CD14-positive monocyte (primary cell): ENCODE measurements around the gene PITRM1. TPM values are rescaled to one million over a fixed set of nuclear protein-coding genes. Genes with fewer than 3 reads are reported as not detected.

Experiments used
- DNase-seq, 3 donors: peaks; one replicate each; pipeline ENCODE4 v3.0.0-alpha.2; 2011 to 2022
- H2AFZ ChIP-seq: 2 replicates; pipeline ENCODE4 v1.6.0; 2012; ENCODE audit warnings: mild to moderate bottlenecking, low read depth, low read length, inconsistent platforms; ENCODE audit not compliant: insufficient read depth, poor library complexity, severe bottlenecking
- H3K27ac ChIP-seq, 2 donors: 1 replicate in 1 of 2; 2 replicates in 1 of 2; pipeline ENCODE4 v1.5.1; 2012 to 2013; ENCODE audit warnings: low read length in 2 of 2, control low read depth in 1 of 2, inconsistent platforms in 1 of 2, low read depth in 1 of 2, mild to moderate bottlenecking in 1 of 2
- H3K27me3 ChIP-seq, 2 donors: one replicate each; pipeline versions ENCODE4 v1.6.0 to v1.6.1; 2011 to 2013; ENCODE audit warnings: low read length in 2 of 2; ENCODE audit not compliant: control insufficient read depth in 2 of 2, insufficient read depth in 2 of 2
- H3K36me3 ChIP-seq, 2 donors: replicated peaks in 1 of 2; 1 replicate in 1 of 2; 2 replicates in 1 of 2; pipeline versions ENCODE4 v1.5.1 to v1.6.1; 2012 to 2013; ENCODE audit warnings: low read length in 2 of 2, control low read depth in 1 of 2, inconsistent platforms in 1 of 2, mild to moderate bottlenecking in 1 of 2; ENCODE audit not compliant: insufficient read depth in 2 of 2, control insufficient read depth in 1 of 2
- H3K4me1 ChIP-seq, 2 donors: 1 replicate in 1 of 2; 2 replicates in 1 of 2; pipeline versions ENCODE4 v1.5.1 to v1.6.1; 2012 to 2013; ENCODE audit warnings: low read length in 2 of 2, control low read depth in 1 of 2, inconsistent platforms in 1 of 2, mild to moderate bottlenecking in 1 of 2, moderate library complexity in 1 of 2; ENCODE audit not compliant: insufficient read depth in 2 of 2, control insufficient read depth in 1 of 2
- H3K4me2 ChIP-seq: replicated peaks from 2 replicates; pipeline ENCODE3; 2012; ENCODE audit warnings: low read length, moderate library complexity, mild to moderate bottlenecking; ENCODE audit not compliant: poor library complexity, severe bottlenecking; ENCODE audit errors: extremely low read depth
- H3K4me3 ChIP-seq, 3 experiments: fragments of 200-600 bp in 1 of 3; sonication (generic) in 1 of 3; replicated peaks in 1 of 3; 1 replicate in 2 of 3; 2 replicates in 1 of 3; pipeline ENCODE4 v1.5.1; 2011 to 2013; ENCODE audit warnings: low read length in 3 of 3, mild to moderate bottlenecking in 3 of 3, control low read depth in 2 of 3, low read depth in 2 of 3, inconsistent platforms in 1 of 3, moderate library complexity in 1 of 3
- H3K79me2 ChIP-seq: 2 replicates; pipeline ENCODE4 v1.6.0; 2012; ENCODE audit warnings: mild to moderate bottlenecking, control low read depth, inconsistent platforms, low read length, moderate library complexity; ENCODE audit not compliant: insufficient read depth
- H3K9ac ChIP-seq: 2 replicates; pipeline ENCODE4 v1.6.0; 2017; ENCODE audit warnings: low read length, mild to moderate bottlenecking; ENCODE audit not compliant: insufficient read depth, poor library complexity, severe bottlenecking
- H3K9me3 ChIP-seq, 2 donors: replicated peaks in 1 of 2; 1 replicate in 1 of 2; 2 replicates in 1 of 2; pipeline versions ENCODE4 v1.5.1 to v1.6.1; 2012 to 2013; ENCODE audit warnings: low read length in 2 of 2, control low read depth in 1 of 2; ENCODE audit not compliant: control insufficient read depth in 1 of 2, insufficient read depth in 1 of 2
- H4K20me1 ChIP-seq: 2 replicates; pipeline ENCODE4 v1.6.0; 2012; ENCODE audit warnings: mild to moderate bottlenecking, low read length, control low read depth, moderate library complexity; ENCODE audit not compliant: insufficient read depth
- H3K27ac Mint-ChIP-seq, 7 donors: one replicate each; pipeline ENCODE4 v1.8.0; 2020; ENCODE audit warnings: mild to moderate bottlenecking in 7 of 7, mixed read lengths in 7 of 7, moderate library complexity in 6 of 7, inconsistent platforms in 2 of 7
- H3K27me3 Mint-ChIP-seq, 3 donors: one replicate each; pipeline ENCODE4 v1.8.0; 2021 to 2022; ENCODE audit warnings: low read depth in 3 of 3, mild to moderate bottlenecking in 3 of 3, mixed read lengths in 3 of 3, moderate library complexity in 3 of 3, inconsistent platforms in 1 of 3
- H3K36me3 Mint-ChIP-seq, 2 donors: one replicate each; pipeline ENCODE4 v1.8.0; 2020; ENCODE audit warnings: mixed read lengths in 2 of 2, inconsistent platforms in 1 of 2, mild to moderate bottlenecking in 1 of 2
- H3K4me1 Mint-ChIP-seq: one replicate; pipeline ENCODE4 v1.8.0; 2020; ENCODE audit warnings: mild to moderate bottlenecking, mixed read lengths
- H3K4me3 Mint-ChIP-seq, 2 donors: one replicate each; pipeline ENCODE4 v1.8.0; 2020; ENCODE audit warnings: mild to moderate bottlenecking in 2 of 2, mixed read lengths in 2 of 2, moderate library complexity in 1 of 2
- H3K9me3 Mint-ChIP-seq, 7 donors: one replicate each; pipeline ENCODE4 v1.8.0; 2020 to 2022; ENCODE audit warnings: mixed read lengths in 7 of 7, mild to moderate bottlenecking in 6 of 7, moderate library complexity in 6 of 7, inconsistent platforms in 2 of 7
- CTCF ChIP-seq: fragments of 200-600 bp; IDR thresholded peaks from one replicate; pipeline ENCODE4 v1.8.0; 2022; ENCODE audit warnings: antibody characterized with exemption, mild to moderate bottlenecking
- WGBS: methylation state at CpG from one replicate; pipeline ENCODE4 v1.1.5; 2013; ENCODE audit warnings: missing lambda C conversion rate; ENCODE audit not compliant: insufficient coverage; 5-methylcytosine and 5-hydroxymethylcytosine counted together
- intact Hi-C, 2 donors: fragments of 100-400 bp; cut with micrococcal nuclease; formaldehyde crosslinking; loops; one replicate each; pipeline versions ENCODE4 v1.15.0 to v1.15.1; 2023
- polyA plus RNA-seq, 3 donors: library from polyadenylated mRNA; depleted of rRNA in 1 of 3; unstranded in 2 of 3; stranded (reverse) in 1 of 3; fragments of 300-500 nt in 2 of 3; fragments of >200 nt in 1 of 3; fragmentation: Illumina TruSeq in 2 of 3; gene quantifications; 1 replicate in 2 of 3; 2 replicates in 1 of 3; pipeline ENCODE4 v1.2.3, GENCODE V29; 2012 to 2021

PITRM1 gene
- polyA plus RNA-seq, 3 donors = 15.3 to 45.7 (median 23.2) TPM

GRCh38 chr10:3098689-3099088 lies 73.9 kb downstream of the PITRM1 start:
- no peak overlapping the region for H3K9ac ChIP-seq
- peaks cover 13% of the 10 kb centered on the region for H3K79me2 ChIP-seq
- intact Hi-C loops = loop anchor here (5.0 kb wide), 1 partner anchor 74 kb away; the partner anchor contains the start of gene PITRM1 (in 2 of the 2)
- peaks cover 31 to 36% of the 10 kb centered on the region in 2 donors for H3K36me3 Mint-ChIP-seq
- no peak overlapping the region for H3K4me3 Mint-ChIP-seq
- H3K4me3 ChIP-seq = peak overlapping the region in 1 of 3 experiments; percentile 31
- peaks cover 12 to 22% of the 10 kb centered on the region in 2 donors for H3K36me3 ChIP-seq
- H3K27me3 Mint-ChIP-seq = peaks cover 0 to 2% (median 0%) of the 10 kb centered on the region in 3 donors
- peak overlapping the region; percentile 6 to 52 for H3K27ac ChIP-seq
- H3K9me3 ChIP-seq = no peaks in the 10 kb centered on the region
- DNase-seq = no peak
- H2AFZ ChIP-seq = peak overlapping the region; percentile 45
- peak overlapping the region in 4 of 7 donors; percentile 54 to 74 (median 62) for H3K27ac Mint-ChIP-seq
- WGBS = 89% methylated on average over 7 of the region's 11 CpGs
- no peaks in the 10 kb centered on the region for H4K20me1 ChIP-seq
- no peak for TF ChIP-seq CTCF
- H3K27me3 ChIP-seq = no peaks in the 10 kb centered on the region
- H3K4me2 ChIP-seq = no peak overlapping the region
- peaks cover 0 to 3% (median 2%) of the 10 kb centered on the region in 7 donors for H3K9me3 Mint-ChIP-seq
- peaks cover 42 to 46% of the 10 kb centered on the region in 2 donors for H3K4me1 ChIP-seq
- peaks cover 40% of the 10 kb centered on the region for H3K4me1 Mint-ChIP-seq

GRCh38 chr10:3097160-3097559 lies 75.4 kb downstream of the PITRM1 start:
- Mint-ChIP-seq H3K4me1 (peaks cover 50% of the 10 kb centered on the region), H3K9me3 (peaks cover 2 to 10% (median 4%) of the 10 kb centered on the region in 7 donors), H3K27me3 (peaks cover 0 to 3% (median 0%) of the 10 kb centered on the region in 3 donors), H3K27ac (peak overlapping the region in 3 of 7 donors; percentile 31 to 39 (median 33)), H3K4me3 (no peak overlapping the region), H3K36me3 (peaks cover 21 to 25% of the 10 kb centered on the region in 2 donors)
- Histone ChIP-seq H3K4me3 (no peak overlapping the region), H3K79me2 (peaks cover 14% of the 10 kb centered on the region), H3K27ac (no peak overlapping the region), H4K20me1 (no peaks in the 10 kb centered on the region), H2AFZ (no peak overlapping the region), H3K4me1 (peaks cover 51 to 61% of the 10 kb centered on the region in 2 donors), H3K9me3 (no peaks in the 10 kb centered on the region), H3K27me3 (no peaks in the 10 kb centered on the region), H3K4me2 (no peak overlapping the region), H3K9ac (no peak overlapping the region), H3K36me3 (peaks cover 6 to 10% of the 10 kb centered on the region in 2 donors)
- 80% methylated on average over 2 of the region's 9 CpGs for WGBS
- intact Hi-C loops = loop anchor here (5.0 kb wide), 1 partner anchor 75 kb away; the partner anchor contains the start of gene PITRM1 (in 2 of the 2)
- no peak for DNase-seq
- no peak for TF ChIP-seq CTCF
